OCI-LY3 (cell line): ENCODE data around the gene TEKT1.

Experiments
- H2AFZ ChIP-seq: fragments of 200-600, 300-600 bp; shearing (Covaris generic); 2 replicates; pipeline ENCODE4 v1.6.0; 2014; ENCODE audit warnings: antibody characterized with exemption, low read depth, low read length
- H3K27ac ChIP-seq: fragments of 200-600, 300-600 bp; sonication (generic); 2 replicates; pipeline ENCODE4 v1.5.1; 2014; ENCODE audit warnings: mild to moderate bottlenecking, low read length, moderate library complexity, mixed read lengths
- H3K27me3 ChIP-seq: fragments of 200-600, 300-600 bp; sonication (generic); 2 replicates; pipeline ENCODE4 v1.6.1; 2014; ENCODE audit warnings: low read depth, low read length, mixed read lengths
- H3K36me3 ChIP-seq: fragments of 200-600, 300-600 bp; sonication (generic); replicated peaks from 2 replicates; pipeline ENCODE3; 2014; ENCODE audit warnings: low read depth, low read length, mixed read lengths
- H3K4me1 ChIP-seq: fragments of 300-600, 200-600 bp; sonication (generic); 2 replicates; pipeline ENCODE4 v1.6.1; 2014; ENCODE audit warnings: low read length, mixed read lengths
- H3K4me2 ChIP-seq: fragments of 200-600, 300-600 bp; sonication (generic); 2 replicates; pipeline ENCODE4 v1.6.1; 2014; ENCODE audit warnings: low read length, mixed read lengths
- H3K4me3 ChIP-seq: fragments of 300-600, 200-600 bp; sonication (generic); 2 replicates; pipeline ENCODE4 v1.5.1; 2014; ENCODE audit warnings: antibody characterized with exemption, mild to moderate bottlenecking, low read length, moderate library complexity
- H3K79me2 ChIP-seq: fragments of 300-600, 200-600 bp; shearing (Covaris generic); 2 replicates; pipeline ENCODE4 v1.6.1; 2014; ENCODE audit warnings: mild to moderate bottlenecking, low read length, mixed read lengths
- H3K9ac ChIP-seq: fragments of 300-600, 200-600 bp; shearing (Covaris generic); 2 replicates; pipeline ENCODE4 v1.6.0; 2014; ENCODE audit warnings: mild to moderate bottlenecking, low read length, moderate library complexity
- H3K9me3 ChIP-seq: fragments of 200-600, 300-600 bp; shearing (Covaris generic); 2 replicates; pipeline ENCODE4 v1.6.1; 2014; ENCODE audit warnings: low read length, mixed read lengths; ENCODE audit not compliant: insufficient read depth
- H4K20me1 ChIP-seq: fragments of 200-600, 300-600 bp; sonication (generic); 2 replicates; pipeline ENCODE4 v1.6.1; 2016; ENCODE audit warnings: low read length, mixed read lengths; ENCODE audit not compliant: insufficient read depth
- CTCF ChIP-seq: fragments of 200-600, 300-600 bp; sonication (generic); IDR thresholded peaks from 2 replicates; pipeline ENCODE4 v1.5.1; 2014; ENCODE audit warnings: antibody characterized with exemption, low read length, low read depth
- EZH2phosphoT487 ChIP-seq: fragments of 200-600 bp; shearing (Covaris generic); IDR thresholded peaks from 2 replicates; pipeline ENCODE4 v1.6.1; 2018; ENCODE audit warnings: antibody characterized with exemption, mixed run types, low read depth

TEKT1 gene

GRCh38 chr17:6757747-6758146 lies 73.8 kb downstream of the TEKT1 start:
- Histone ChIP-seq H3K9me3 (no peaks in the 10 kb centered on the region), H3K27ac (no peak overlapping the region), H2AFZ (no peak overlapping the region), H3K9ac (no peak overlapping the region), H3K27me3 (no peaks in the 10 kb centered on the region), H3K4me2 (no peak overlapping the region), H3K4me1 (peaks cover 6% of the 10 kb centered on the region; the same call in 1 of the 2 replicates), H4K20me1 (no peaks in the 10 kb centered on the region), H3K4me3 (no peak overlapping the region), H3K79me2 (no peaks in the 10 kb centered on the region), H3K36me3 (no peaks in the 10 kb centered on the region)
- TF ChIP-seq CTCF (no peak), EZH2phosphoT487 (no peak)

GRCh38 chr17:6756425-6757031 lies 75.0 kb downstream of the TEKT1 start:
- Histone ChIP-seq H3K4me1 (peaks cover 6% of the 10 kb centered on the region; the same call in 1 of the 2 replicates), H3K27ac (no peak overlapping the region), H3K27me3 (no peaks in the 10 kb centered on the region), H3K36me3 (no peaks in the 10 kb centered on the region), H3K9me3 (no peaks in the 10 kb centered on the region), H2AFZ (no peak overlapping the region), H3K79me2 (no peaks in the 10 kb centered on the region), H3K9ac (peak overlapping the region; percentile 19; the same call in 1 of the 2 replicates), H3K4me3 (peak overlapping the region; percentile 67), H3K4me2 (peak overlapping the region; percentile 64), H4K20me1 (no peaks in the 10 kb centered on the region)
- TF ChIP-seq EZH2phosphoT487: no peak
- no peak for TF ChIP-seq CTCF

- TF ChIP-seq EZH2phosphoT487: no peak
- no peak for TF ChIP-seq CTCF
- Histone ChIP-seq H3K27ac (no peak within 1 kb of the TSS), H3K79me2 (no peaks in the 10 kb centered on the region), H3K4me3 (peak within 1 kb of the TSS; percentile 67), H3K27me3 (no peaks in the 10 kb centered on the region), H3K9me3 (no peaks in the 10 kb centered on the region), H2AFZ (peak within 1 kb of the TSS; percentile 75; the same call in 1 of the 2 replicates), H3K4me1 (peaks cover 6% of the 10 kb centered on the region; the same call in 1 of the 2 replicates), H3K9ac (peak within 1 kb of the TSS; percentile 19; the same call in 1 of the 2 replicates), H4K20me1 (no peaks in the 10 kb centered on the region), H3K36me3 (no peaks in the 10 kb centered on the region), H3K4me2 (peak within 1 kb of the TSS; percentile 64)
Measured at GRCh38 chr17:6755731-6756184, 75.8 kb downstream of the TEKT1 start, which contains the start of gene XAF1. XAF1 (plus strand) TSS chr17:6756046; CDS start chr17:6756079, 33 bp downstream.

GRCh38 chr17:6755281-6755680 lies 76.2 kb downstream of the TEKT1 start:
- H3K36me3 ChIP-seq: no peaks in the 10 kb centered on the region
- H2AFZ ChIP-seq: no peak overlapping the region
- no peaks in the 10 kb centered on the region for H3K9me3 ChIP-seq
- H3K9ac ChIP-seq: no peak overlapping the region
- peak overlapping the region; percentile 64 for H3K4me2 ChIP-seq
- no peaks in the 10 kb centered on the region for H3K79me2 ChIP-seq
- no peak overlapping the region for H3K4me3 ChIP-seq
- TF ChIP-seq EZH2phosphoT487: no peak
- TF ChIP-seq CTCF: no peak
- no peaks in the 10 kb centered on the region for H4K20me1 ChIP-seq
- no peaks in the 10 kb centered on the region for H3K27me3 ChIP-seq
- no peak overlapping the region for H3K27ac ChIP-seq
- H3K4me1 ChIP-seq: peaks cover 6% of the 10 kb centered on the region; the same call in 1 of the 2 replicates
